Endothelial cell of umbilical vein (primary cell): ENCODE results near the gene FOCAD. TPM values are rescaled to one million over a fixed set of nuclear protein-coding genes. Genes with fewer than 3 reads are reported as not detected.

Experiments used
- BruUV-seq: library from RNA; stranded (reverse); fragments of 400-500 nt; replicated peaks from 2 replicates; lab custom pipeline; 2021; lab: Mats Ljungman, UMichigan
- CTCF ChIA-PET: fragments of 300-600, 350-600 bp; sonication (Branson Sonifier 250); formaldehyde crosslinking; loops from one replicate; lab custom pipeline; 2021; ENCODE audit warnings: antibody characterized with exemption, inconsistent platforms; lab: Charles Lee
- POLR2A ChIA-PET: fragments of 300-600, 350-600 bp; sonication (Branson Sonifier 250); formaldehyde crosslinking; loops from one replicate; lab custom pipeline; 2021; ENCODE audit warnings: antibody characterized with exemption, inconsistent platforms; lab: Charles Lee
- DNase-seq: peaks from one replicate; pipeline ENCODE4 v3.0.0-alpha.2; 2011; ENCODE audit warnings: low read depth, low spot score
- FAIRE-seq: peaks from 2 replicates; lab custom pipeline; 2011; peaks lifted over from hg19 to GRCh38; lab: Jason Lieb, UNC
- H2AFZ ChIP-seq: 2 replicates; pipeline ENCODE4 v1.6.0; 2012; ENCODE audit warnings: low read depth, low read length, control low read depth, inconsistent platforms
- H3K27ac ChIP-seq: 2 replicates; pipeline ENCODE4 v1.5.1; 2011; ENCODE audit warnings: low read depth, mild to moderate bottlenecking, control low read depth, low read length, moderate library complexity; ENCODE audit not compliant: insufficient read depth
- H3K27me3 ChIP-seq, 2 experiments: 2 replicates each; pipeline versions ENCODE4 v1.6.0 to v1.6.1; 2011; ENCODE audit warnings: low read length in 2 of 2, mixed read lengths in 1 of 2; ENCODE audit not compliant: control insufficient read depth in 2 of 2, insufficient read depth in 2 of 2
- H3K36me3 ChIP-seq, 2 experiments: 2 replicates in 1 of 2; 3 replicates in 1 of 2; pipeline ENCODE4 v1.5.1; 2011; ENCODE audit warnings: low read length in 2 of 2, mild to moderate bottlenecking in 1 of 2, moderate library complexity in 1 of 2; ENCODE audit not compliant: control insufficient read depth in 2 of 2, insufficient read depth in 2 of 2; ENCODE audit errors: extremely low read depth in 1 of 2
- H3K4me1 ChIP-seq: 3 replicates; pipeline ENCODE4 v1.5.1; 2011; ENCODE audit warnings: mild to moderate bottlenecking, low read length; ENCODE audit not compliant: control insufficient read depth, insufficient read depth; ENCODE audit errors: extremely low read depth
- H3K4me2 ChIP-seq: 2 replicates; pipeline ENCODE4 v1.6.1; 2011; ENCODE audit warnings: low read length, control low read depth, mixed read lengths; ENCODE audit not compliant: insufficient read depth
- H3K4me3 ChIP-seq, 3 experiments: fragments of 200-600 bp in 1 of 3; sonication (generic), shearing (Covaris generic) in 1 of 3; replicated peaks in 1 of 3; 2 replicates each; pipeline ENCODE4 v1.5.1; 2011 to 2016; ENCODE audit warnings: control low read depth in 3 of 3, low read length in 3 of 3, mild to moderate bottlenecking in 2 of 3, inconsistent platforms in 1 of 3, low read depth in 1 of 3, moderate library complexity in 1 of 3; ENCODE audit not compliant: insufficient read depth in 1 of 3
- H3K79me2 ChIP-seq: 2 replicates; pipeline ENCODE4 v1.6.0; 2012; ENCODE audit warnings: low read length, inconsistent platforms; ENCODE audit not compliant: control insufficient read depth, insufficient read depth
- H3K9ac ChIP-seq: replicated peaks from 2 replicates; pipeline ENCODE3; 2011; ENCODE audit warnings: low read length, control low read depth; ENCODE audit not compliant: insufficient read depth; ENCODE audit errors: extremely low read depth
- H3K9me1 ChIP-seq: replicated peaks from 3 replicates; pipeline ENCODE4 v1.6.0; 2011; ENCODE audit warnings: mild to moderate bottlenecking, low read length; ENCODE audit not compliant: control insufficient read depth, insufficient read depth; ENCODE audit errors: extremely low read depth
- H3K9me3 ChIP-seq: replicated peaks from 2 replicates; pipeline ENCODE4 v1.5.1; 2012; ENCODE audit warnings: low read length, inconsistent platforms; ENCODE audit not compliant: control insufficient read depth, insufficient read depth
- H4K20me1 ChIP-seq: replicated peaks from 2 replicates; pipeline ENCODE3; 2011; ENCODE audit warnings: mild to moderate bottlenecking, low read length; ENCODE audit not compliant: control insufficient read depth, insufficient read depth; ENCODE audit errors: extremely low read depth
- EZH2 ChIP-seq: IDR thresholded peaks from 2 replicates; pipeline ENCODE4 v1.6.1; 2012; ENCODE audit warnings: borderline replicate concordance, low read depth, mild to moderate bottlenecking, moderate library complexity, low read length, inconsistent platforms; ENCODE audit not compliant: severe bottlenecking
- FOS ChIP-seq: IDR thresholded peaks from 2 replicates; pipeline ENCODE4 v1.6.1; 2011; ENCODE audit warnings: mild to moderate bottlenecking, low read length, moderate library complexity, borderline replicate concordance; ENCODE audit not compliant: insufficient read depth
- GATA2 ChIP-seq: IDR thresholded peaks from 2 replicates; pipeline ENCODE4 v1.7.0; 2011; ENCODE audit warnings: low read depth, mild to moderate bottlenecking, moderate library complexity, mixed read lengths, low read length; ENCODE audit not compliant: insufficient read length, insufficient read depth
- JUN ChIP-seq: IDR thresholded peaks from 2 replicates; pipeline ENCODE4 v1.6.1; 2011; ENCODE audit warnings: borderline replicate concordance, low read depth; ENCODE audit not compliant: insufficient read length, insufficient read depth
- MYC ChIP-seq: IDR thresholded peaks from one replicate; pipeline ENCODE4 v1.6.1; 2011; ENCODE audit warnings: mild to moderate bottlenecking, low read depth, low read length
- POLR2A ChIP-seq: IDR thresholded peaks from 2 replicates; pipeline ENCODE4 v1.6.1; 2012; ENCODE audit warnings: low read depth, mild to moderate bottlenecking, control low read depth, low read length
- POLR2AphosphoS5 ChIP-seq: IDR thresholded peaks from 2 replicates; pipeline ENCODE4 v1.6.1; 2012; ENCODE audit warnings: low read depth, mild to moderate bottlenecking, control low read depth, low read length, moderate library complexity; ENCODE audit not compliant: insufficient read depth
- dilution Hi-C: fragments of 300-500 bp; cut with MboI; formaldehyde crosslinking; loops from one replicate; pipeline ENCODE4 v1.15.0; 2019; ENCODE audit warnings: low sequenced_read_pairs; ENCODE audit not compliant: extremely low pct_ligation_motif_present
- intact Hi-C: fragments of 100-400 bp; cut with micrococcal nuclease; formaldehyde crosslinking; loops from one replicate; pipeline ENCODE4 v1.10.0; 2022
- polyA plus RNA-seq, 4 experiments: library from polyadenylated mRNA; depleted of rRNA in 3 of 4; stranded (reverse) in 3 of 4; unstranded in 1 of 4; fragments of >200 nt; gene quantifications; 2 replicates each; pipeline versions ENCODE4 v1.2.1 to v1.2.3, GENCODE V29; 2011 to 2012; ENCODE audit warnings: missing spikeins in 1 of 4
- total RNA-seq: library from RNA; stranded (reverse); gene quantifications from 2 replicates; pipeline ENCODE4 v1.2.3, GENCODE V29; 2021
- TF ChIP-seq, protein P1 (sequence below): IDR thresholded peaks from 2 replicates; pipeline ENCODE4 v1.6.1; 2011; ENCODE audit not compliant: insufficient read depth, insufficient read length
- TF ChIP-seq, protein P2 (sequence below), 2 donors: IDR thresholded peaks; 1 replicate in 1 of 2; 2 replicates in 1 of 2; pipeline ENCODE4 v1.5.1; 2011; ENCODE audit warnings: low read length in 2 of 2, mild to moderate bottlenecking in 2 of 2, moderate library complexity in 2 of 2, control low read depth in 1 of 2, inconsistent platforms in 1 of 2, low read depth in 1 of 2; ENCODE audit not compliant: insufficient read depth in 1 of 2; ENCODE audit errors: extremely low read depth in 1 of 2

Gene FOCAD
- total and polyA plus RNA-seq, 2 donors (not counting 3 experiments of a cell fraction or from before 2014, with no cell fraction given), result 26.7 to 66.9 TPM

DNA sequence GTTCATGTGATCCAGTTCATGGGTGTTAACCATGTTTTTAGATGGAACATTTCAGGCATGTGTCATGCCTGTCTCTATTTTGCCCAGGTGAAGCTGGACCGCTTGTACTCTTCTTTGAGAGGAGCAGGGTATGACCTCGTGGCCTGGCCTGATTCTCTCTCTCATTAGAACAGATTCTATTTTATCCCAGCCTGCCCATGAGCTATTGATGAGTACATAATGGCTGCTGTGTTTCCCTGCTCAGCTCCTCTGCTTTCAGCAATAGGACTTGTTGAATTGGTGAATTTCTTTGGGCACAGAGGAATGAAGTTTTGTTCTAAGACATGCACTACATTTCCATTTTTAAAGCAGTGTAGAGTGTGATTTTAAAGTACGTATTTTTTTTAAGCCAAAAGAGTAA is 261.2 kb downstream of the FOCAD start:
- H4K20me1 ChIP-seq, result no peaks in the 10 kb centered on the region
- no peaks in the 10 kb centered on the region for H3K9me3 ChIP-seq
- no peak overlapping the region for H3K4me2 ChIP-seq
- H3K27ac ChIP-seq, result no peak overlapping the region
- no peaks in the 10 kb centered on the region for H3K27me3 ChIP-seq
- no TSS peak for BruUV-seq
- H3K79me2 ChIP-seq, result no peaks in the 10 kb centered on the region
- ChIA-PET POLR2A (no interaction called here), CTCF (interaction anchor here (0.7 to 7.0 kb wide), 3 partner anchors 166 to 588 kb away, joined by 3 to 153 read pairs (median 109); partner anchors contain the start of gene MLLT3)
- DNase-seq (no peak), FAIRE-seq (no peak)
- H3K9ac ChIP-seq, result no peak overlapping the region
- H3K9me1 ChIP-seq, result no peaks in the 10 kb centered on the region
- TF ChIP-seq EZH2 (no peak), POLR2A (no peak), JUN (no peak), POLR2AphosphoS5 (no peak), GATA2 (no peak), MYC (no peak), FOS (no peak)
- TF ChIP-seq, protein P1, sequence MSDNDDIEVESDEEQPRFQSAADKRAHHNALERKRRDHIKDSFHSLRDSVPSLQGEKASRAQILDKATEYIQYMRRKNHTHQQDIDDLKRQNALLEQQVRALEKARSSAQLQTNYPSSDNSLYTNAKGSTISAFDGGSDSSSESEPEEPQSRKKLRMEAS, result no peak
- TF ChIP-seq, protein P2, sequence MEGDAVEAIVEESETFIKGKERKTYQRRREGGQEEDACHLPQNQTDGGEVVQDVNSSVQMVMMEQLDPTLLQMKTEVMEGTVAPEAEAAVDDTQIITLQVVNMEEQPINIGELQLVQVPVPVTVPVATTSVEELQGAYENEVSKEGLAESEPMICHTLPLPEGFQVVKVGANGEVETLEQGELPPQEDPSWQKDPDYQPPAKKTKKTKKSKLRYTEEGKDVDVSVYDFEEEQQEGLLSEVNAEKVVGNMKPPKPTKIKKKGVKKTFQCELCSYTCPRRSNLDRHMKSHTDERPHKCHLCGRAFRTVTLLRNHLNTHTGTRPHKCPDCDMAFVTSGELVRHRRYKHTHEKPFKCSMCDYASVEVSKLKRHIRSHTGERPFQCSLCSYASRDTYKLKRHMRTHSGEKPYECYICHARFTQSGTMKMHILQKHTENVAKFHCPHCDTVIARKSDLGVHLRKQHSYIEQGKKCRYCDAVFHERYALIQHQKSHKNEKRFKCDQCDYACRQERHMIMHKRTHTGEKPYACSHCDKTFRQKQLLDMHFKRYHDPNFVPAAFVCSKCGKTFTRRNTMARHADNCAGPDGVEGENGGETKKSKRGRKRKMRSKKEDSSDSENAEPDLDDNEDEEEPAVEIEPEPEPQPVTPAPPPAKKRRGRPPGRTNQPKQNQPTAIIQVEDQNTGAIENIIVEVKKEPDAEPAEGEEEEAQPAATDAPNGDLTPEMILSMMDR (IDR thresholded peaks at IDR 0.05; ENCODE audit: extremely low read depth in 1 of 2, insufficient read depth in 1 of 2, low read depth in 1 of 2, low read length in 2 of 2), result no peak
- no peak overlapping the region for H2AFZ ChIP-seq
- H3K4me3 ChIP-seq, result no peak overlapping the region
- H3K36me3 ChIP-seq, result no peaks in the 10 kb centered on the region
- H3K4me1 ChIP-seq, result no peaks in the 10 kb centered on the region
- intact Hi-C loops, result loop anchor here (10.0 kb wide), 1 partner anchor 750 kb away; no protein-coding TSS in a partner anchor
- dilution Hi-C loops, result no loop called here
